ENCODE results near the gene ZNF80.
"Not testable (repeated sequence)": the region's sequence is repeated elsewhere in the genome, so short reads cannot be mapped to it uniquely, and the experiment has no call there.

The ZNF80 gene

DNA sequence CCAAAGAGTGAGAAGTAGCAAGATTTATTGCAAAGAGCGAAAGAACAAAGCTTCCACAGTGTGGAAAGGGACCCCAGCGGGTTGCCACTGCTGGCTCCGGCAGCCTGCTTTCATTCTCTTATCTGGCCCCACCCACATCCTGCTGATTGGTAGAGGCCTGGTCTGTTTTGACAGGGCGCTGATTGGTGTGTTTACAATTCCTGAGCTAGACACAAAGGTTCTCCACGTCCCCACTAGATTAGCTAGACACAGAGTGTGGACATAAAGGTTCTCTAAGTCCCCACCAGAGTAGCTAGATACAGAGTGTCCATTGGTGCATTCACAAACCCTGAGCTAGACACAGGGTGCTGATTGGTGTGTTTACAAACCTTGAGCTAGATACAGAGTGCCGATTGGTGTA lies at the start of gene ZNF80:
Gene ZNF80, minus strand, starts transcription at position 101 of the 400 bp plus-strand sequence. CDS start 504 bp downstream, outside the sequence.
- not testable (repeated sequence) for DNase-seq

DNA sequence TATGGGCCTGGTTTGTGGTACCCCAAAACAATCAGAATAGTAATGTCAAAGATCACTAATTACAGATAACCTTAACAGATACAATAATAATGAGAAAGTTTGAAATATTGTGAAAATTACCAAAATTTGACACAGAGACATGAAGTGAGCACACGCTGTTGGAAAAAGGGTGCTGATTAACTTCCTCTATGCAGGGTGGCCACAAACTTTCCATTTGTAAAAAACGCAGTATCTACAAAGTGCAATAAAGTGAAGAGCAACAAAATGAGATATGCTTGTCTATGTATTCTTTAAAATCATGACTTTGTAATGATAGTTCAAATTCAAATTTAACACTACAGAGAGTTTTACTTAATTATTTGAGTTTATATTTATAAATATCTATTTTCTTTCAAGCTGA lies 48.9 kb upstream of the ZNF80 start:
- no peak for DNase-seq

DNA sequence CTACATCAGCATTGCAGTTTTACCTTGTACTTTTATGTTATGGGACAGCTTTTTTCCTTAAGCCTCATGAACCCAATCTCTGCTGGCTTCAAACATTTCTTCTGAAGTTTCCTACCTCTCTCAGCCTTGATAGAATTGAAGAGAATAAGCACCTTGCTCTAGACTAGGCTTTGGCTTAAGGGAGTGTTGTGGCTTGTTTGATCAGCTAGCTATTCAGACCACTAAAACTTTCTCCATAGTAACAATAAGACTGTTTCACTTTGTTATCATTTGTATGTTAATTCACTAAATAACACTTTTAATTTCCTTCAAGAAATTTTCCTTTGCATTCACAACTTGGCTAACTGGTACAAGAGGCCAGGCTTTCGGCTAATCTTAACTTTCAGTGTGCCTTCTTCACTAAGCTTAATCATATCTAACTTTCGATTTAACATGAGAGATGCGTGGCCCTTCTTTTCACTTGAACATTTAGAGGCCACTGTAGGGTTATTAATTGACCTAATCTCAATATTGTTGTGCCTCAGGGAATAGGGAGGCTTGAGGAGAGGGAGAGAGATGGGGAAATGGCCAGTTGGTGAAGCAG lies 48.4 kb upstream of the ZNF80 start:
- DNase-seq = no peak

DNA sequence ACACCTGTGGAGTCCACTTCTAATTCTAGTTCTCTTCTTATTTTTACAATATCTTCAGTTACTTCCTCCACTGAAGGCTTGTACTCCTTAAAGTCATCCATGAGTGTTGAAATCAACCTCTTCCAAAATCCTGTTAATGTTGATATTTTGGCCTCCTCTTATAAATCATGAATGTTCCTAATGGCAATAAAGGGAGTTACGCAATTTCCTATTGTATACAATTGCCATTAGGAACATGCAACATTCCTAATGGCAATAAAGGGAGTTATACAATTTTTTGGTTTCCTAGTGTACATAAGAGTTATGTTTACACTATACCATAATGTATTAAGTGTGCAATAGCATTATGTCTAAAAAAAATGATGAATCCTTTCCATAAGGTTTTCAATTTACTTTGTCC lies 47.3 kb upstream of the ZNF80 start:
- DNase-seq = no peak

DNA sequence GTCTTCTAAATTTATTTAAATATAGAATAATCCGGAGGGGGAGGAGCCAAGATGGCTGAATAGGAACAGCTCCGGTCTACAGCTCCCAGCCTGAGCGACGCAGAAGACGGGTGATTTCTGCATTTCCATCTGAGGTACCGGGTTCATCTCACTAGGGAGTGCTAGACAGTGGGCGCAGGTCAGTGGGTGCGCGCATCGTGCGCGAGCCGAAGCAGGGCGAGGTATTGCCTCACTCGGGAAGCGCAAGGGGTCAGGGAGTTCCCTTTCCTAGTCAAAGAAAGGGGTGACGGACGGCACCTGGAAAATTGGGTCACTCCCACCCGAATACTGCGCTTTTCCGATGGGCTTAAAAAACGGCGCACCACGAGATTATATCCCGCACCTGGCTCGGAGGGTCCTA lies 39.5 kb upstream of the ZNF80 start:
- not testable (repeated sequence) for DNase-seq

DNA sequence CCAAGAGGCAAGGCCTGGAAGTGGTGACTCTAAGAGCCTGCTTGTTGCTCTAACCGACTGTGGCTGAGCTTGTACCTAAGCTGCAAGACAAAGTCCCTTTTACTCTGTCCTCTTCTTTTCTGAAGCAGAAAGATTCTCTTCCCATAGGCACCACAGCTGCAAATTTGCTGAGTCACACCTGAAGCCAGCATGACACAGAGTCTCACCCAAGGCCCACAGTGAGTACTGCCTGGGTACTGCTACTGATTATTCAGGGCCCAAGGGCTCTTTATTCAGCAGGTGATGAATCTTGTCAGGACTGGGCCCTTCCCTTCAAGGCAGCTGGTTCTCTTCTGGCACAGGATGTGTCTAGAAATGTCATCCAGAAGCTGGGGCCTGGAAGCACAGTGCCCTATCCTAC lies 37.6 kb upstream of the ZNF80 start:
- no peak for DNase-seq

DNA sequence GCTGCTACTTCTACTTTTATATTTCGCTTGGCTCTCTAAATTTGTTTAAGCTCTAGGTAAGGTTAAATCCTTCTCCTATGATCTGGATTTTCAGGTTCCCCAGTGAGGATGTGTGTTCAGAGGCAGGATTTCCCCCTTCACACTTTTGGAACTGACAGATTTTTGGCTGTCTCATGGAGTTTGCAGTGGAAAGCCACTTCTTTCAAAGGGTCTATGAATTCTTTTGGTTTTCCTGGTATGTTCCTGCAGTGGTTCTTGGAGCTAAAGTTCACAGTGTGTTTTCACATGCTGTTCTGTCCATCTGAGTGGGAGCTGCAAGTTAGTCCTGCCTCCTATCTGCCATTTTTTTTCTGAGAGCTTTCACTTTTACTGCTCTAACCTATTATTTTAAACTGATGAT lies 34.9 kb upstream of the ZNF80 start:
- DNase-seq = no peak

DNA sequence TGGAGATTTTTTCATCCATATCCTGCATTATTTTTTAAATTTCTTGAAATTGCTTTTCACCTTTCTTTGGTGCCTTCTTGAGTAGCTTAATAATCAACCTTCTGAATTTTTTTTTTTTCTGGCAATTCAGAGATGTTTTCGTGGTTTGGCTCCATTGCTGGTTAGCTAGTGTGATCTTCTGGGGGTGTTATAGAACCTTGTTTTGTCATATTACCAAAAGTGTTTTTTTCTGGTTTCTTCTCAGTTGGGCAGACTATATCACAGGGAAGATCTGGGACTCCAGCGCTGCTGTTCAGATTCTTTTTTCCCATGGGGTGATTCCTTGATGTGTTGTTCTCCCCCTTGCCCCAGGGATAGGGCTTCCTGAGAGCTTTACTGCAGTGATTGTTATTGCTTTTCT lies 32.6 kb upstream of the ZNF80 start:
- no peak for DNase-seq

DNA sequence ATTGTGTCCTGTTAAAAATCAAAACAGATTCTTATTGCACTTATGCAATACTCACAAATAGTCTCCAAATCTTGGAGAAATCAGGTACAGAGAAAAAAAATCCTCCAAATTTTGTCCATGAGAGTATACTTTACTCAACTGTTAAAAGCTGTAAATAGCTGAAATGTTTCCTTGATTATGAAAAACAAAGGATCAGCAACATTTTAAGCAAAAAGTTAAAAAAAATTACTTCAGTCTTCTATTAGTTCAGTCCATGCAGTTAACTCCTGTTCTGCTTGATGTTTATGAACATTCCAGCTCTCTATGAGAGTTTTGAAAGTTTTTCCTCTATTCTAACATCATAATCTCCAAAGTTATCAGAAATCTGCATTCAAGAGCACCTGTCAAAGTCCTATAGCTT lies 22.8 kb upstream of the ZNF80 start:
- no peak for DNase-seq

DNA sequence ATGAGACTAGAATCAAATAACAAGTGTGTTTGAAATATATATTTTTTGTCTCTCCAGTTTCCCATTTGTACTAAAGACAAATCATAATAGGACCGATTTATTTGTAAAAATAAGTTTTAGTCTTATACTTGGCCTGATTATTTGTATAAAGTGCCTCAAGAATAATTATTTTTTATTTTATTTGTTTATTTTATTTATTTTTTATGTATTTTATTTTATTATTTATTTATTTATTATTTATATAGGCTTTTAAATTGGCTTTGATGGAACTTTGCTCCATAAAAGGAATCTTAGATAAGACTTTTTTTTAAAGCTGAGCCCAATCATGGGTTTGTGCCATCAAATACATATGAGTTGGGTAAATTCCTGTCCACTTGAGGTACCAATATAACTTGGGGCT lies 22.2 kb upstream of the ZNF80 start:
- DNase-seq = no peak

DNA sequence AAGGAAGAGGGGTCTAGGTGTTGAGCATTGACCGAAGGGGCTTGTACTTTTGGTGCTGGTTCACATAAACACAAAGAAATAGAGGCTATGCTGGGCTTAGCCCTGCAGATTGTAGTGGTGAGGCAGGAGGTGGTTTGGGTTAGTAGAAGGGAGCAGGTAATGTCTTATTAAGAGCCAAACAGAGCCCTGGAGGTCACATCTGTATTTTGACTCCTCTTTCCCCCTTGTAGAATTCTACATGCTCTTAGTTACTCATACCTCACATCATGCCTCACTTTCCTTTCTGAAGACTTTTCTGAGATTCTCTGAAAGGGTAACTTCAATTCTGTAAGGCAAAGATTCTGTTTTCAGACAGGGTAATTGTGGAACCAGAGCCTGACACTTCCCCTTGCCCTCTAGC lies 16.1 kb upstream of the ZNF80 start:
- DNase-seq = no peak

DNA sequence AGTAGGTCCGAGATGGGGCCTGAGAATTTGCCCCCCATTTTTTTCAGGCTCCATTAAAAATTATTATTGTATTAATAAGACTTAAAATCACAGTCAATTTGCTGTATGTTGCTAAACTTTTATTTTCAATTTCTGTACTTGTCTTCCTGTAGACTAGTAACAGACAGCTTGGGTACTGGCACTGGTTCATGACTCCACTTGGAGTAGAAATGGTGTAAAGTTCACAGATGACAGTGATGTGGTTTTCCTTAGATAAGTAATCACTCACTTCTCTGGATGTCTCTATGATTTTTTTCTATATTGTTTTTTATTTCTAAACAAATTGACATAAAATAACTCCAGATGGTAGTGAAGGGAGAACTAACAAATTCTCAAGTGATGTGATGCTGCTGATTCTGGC lies 15.6 kb upstream of the ZNF80 start:
- DNase-seq = no peak

DNA sequence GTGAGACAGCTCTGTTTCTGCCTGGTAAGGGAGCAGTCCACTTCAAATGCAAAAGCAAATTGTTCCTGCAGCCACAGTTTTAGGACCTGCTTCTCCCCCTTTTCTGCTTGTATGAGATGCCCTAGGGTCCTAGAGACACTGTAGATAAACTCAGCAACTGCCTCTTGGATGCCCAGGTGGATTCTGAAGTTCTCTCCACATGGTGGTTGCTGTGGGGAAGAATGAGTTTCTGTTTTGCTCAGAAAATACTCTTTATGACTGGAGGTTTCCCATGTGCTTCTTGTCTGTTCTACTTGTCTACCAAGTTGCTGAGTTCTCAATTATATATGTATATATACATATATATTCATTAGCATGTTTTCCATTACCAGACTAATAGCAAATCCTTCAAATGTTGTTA lies 5.6 kb upstream of the ZNF80 start:
- DNase-seq = no peak

DNA sequence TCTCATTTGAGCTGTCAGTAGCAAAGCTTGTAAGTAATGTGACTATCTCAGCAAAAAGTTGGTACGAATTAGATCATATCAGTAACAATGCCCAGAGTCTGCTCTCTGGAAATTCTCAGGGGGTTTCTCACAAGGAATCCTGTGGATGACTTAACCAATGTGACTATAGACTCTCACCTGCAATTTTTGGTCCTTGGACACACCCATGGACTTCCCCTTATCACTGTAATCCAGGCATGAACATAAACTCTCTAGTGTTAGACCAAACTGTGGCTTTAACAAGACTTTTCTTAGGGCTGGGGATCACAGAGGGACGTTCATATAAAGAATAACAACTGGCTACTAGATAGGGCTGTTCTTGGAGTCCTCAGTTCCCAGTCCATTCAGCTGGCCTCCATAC lies 3.9 kb upstream of the ZNF80 start:
- no peak for DNase-seq

DNA sequence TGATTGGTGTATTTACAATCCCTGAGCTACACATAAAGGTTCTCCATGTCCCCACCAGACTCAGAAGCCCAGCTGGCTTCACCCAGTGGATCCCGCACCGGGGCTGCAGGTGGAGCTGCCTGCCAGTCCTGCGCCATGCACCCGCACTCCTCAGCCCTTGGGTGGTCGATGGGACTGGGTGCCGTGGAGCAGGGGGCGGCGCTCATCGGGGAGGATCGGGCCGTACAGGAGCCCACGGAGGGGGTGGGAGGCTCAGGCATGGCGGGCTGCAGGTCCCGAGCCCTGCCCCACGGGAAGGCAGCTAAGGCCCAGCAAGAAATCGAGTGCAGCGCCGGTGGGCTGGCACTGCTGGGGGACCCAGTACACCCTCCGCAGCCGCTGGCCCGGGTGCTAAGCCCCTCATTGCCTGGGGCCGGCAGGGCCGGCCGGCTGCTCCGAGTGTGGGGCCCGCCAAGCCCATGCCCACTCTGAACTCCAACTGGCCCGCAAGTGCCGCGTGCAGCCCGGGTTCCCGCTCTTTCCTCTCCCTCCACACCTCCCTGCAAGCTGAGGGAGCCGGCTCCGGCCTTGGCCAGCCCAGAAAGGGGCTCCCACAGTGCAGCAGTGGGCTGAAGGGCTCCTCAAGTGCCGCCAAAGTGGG lies 888 bp upstream of the ZNF80 start:
- DNase-seq = not testable (repeated sequence)

DNA sequence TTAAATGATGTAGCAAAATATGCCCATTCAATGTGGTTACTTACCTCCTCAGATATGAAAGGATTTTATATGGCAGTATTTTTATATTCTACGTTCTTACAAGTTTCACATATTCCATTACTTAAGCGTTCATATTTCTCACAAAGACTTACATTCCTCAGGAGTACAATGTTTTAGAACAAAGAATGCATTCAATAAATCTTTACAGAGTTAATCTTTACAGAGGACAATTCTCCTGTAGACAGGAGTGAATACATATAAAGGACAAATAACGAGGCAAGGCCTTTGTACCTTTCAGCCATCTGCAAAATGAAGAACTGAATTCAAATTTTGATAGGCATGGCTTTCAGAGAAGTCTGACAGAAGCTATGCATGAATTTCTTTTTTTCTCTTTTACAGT lies 1.9 kb downstream of the ZNF80 start:
- no peak for DNase-seq

DNA sequence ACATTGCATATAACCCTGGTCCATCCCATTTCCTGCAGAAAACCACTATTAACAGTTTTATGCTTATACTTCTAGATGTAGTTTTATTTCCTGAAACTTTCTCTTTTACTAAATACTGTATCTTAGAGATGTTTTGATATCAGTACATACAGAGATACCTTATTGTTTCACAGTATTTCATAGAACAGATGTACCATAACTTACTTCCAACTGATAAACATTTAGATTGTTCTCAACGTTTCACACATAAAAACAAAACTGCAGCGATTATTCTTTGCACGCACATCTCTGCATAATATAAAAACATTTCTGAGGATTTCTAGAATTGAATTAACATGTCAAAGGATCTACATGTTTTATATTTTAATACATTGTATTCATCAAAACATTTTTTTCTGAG lies 2.6 kb downstream of the ZNF80 start:
- no peak for DNase-seq

DNA sequence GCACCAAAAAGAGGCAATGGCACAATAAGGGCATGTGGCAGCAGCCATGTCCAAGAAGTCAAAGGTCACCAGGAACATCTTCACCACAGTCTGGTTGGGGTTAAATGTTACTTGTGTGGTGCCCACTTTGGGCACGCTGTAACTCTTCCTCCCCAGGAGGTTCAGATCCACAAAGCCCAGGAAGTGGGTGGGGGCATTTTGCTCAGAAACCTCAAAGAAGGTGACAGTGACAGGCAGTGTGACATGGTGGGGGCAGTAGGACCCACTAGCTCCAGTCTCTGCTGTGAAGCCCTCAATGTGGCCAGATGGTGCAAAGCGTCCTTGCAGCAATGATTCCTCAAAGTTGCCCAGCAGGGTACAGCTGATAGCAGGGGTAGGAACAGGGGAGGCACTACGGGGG lies 5.8 kb downstream of the ZNF80 start:
- no peak for DNase-seq

DNA sequence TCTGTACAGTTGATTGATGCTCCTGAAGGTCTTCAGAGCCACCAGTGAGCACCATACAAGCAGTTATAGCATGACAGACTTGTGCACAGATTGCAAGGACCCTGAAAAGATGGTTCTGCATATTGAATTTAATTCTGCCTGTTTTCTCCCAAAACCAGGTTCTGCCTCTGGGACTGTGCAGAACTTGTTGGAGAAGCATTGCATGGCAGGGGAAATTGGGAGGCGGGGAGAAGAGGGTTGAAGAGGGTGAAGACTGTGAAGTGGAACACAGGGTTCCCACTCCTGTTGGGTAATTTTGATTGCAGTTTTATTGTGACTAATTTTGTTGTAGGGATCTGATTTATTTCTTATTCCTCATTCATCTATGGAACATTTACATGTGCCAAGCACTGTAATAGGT lies 10.3 kb downstream of the ZNF80 start:
- DNase-seq = no peak

DNA sequence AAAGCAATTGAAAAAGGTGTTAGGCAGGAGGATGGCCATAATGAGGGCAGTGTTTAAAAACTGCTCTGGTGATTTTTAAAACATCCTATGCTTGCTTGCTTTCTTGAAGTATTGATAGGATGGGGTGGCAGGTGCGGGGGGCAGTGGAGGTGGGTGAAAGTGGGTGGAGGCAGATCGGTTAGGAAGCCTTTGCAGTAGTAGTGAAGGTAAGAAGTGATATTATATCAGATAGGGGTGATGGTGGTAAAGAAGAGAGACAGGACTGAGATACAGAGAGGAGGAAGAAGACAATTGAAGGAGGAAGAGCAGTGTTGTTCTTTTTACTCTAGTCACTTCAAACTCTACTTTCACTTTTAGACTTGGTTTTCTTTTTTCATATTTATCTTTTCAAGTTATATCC lies 11.1 kb downstream of the ZNF80 start:
- DNase-seq = no peak

DNA sequence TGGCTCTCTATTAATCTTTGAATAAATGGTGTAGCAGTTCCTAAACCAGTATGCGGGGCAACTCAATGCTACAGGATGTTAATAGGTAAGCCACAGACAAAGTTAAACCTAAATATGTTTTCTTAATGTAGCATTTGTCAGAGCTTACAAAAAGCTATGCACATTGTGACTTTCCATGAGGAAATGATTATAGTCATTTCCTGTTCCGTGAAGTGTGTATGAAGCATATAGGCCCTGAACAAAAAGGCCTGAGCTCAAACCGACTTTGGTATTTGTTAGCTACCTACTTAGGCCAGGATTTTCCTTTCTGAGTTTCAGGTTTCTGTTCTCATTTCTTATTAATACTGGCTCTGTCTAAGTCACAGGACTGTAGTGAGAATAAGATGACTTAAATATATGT lies 14.2 kb downstream of the ZNF80 start:
- DNase-seq = no peak

DNA sequence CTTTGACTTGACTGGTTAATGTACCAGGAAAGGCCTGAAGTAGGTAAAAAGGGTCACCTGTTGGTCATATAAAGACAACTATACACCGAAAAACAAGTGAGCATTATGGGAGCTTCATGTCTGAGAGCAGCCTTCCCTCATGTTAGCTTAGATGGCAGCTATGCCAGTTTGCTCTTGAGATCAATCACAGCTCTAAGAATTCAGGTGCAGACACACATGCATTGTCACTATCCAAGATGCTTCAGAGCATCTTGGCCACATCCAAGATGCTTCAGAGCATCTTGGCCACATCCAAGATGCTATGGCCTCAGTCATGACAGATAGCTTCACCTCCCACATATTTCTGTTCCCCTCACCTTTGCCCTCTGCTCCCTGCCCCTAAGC lies 15.5 kb downstream of the ZNF80 start:
- no peak for DNase-seq

DNA sequence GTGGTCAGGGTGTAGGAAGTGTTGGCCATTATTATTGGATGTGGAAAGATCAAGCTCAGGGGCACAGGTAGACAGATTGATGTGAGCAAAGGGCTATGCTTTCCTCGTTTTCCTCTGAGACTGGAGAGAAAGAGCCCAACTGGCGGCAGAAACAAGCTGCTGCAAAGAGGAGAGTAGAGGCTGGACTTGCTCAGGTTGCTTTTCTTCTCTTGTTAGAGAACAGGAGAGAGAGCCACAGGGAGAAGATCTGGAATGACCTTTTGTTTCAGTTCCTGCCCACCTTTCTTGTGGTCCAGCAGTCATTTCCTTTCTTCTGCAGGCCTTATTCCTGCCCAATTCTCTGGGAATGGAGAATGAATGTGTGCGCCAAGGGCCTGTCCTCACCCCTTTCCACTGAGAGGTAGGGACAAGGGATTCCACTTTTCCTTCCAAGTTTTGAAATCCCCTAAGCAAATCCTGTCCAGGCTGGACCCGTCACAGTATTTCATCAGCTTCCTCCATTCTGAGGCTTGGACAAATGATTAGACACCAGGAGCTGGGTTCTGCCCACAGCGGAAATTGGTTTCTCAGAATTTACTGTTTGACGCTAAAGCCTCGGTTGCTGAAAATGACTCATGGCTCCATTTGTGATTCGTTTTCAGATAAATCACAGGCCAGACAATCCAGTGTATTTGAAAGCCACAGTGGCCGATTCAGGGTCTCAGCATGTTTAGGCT lies 16.1 kb downstream of the ZNF80 start:
- DNase-seq = no peak

DNA sequence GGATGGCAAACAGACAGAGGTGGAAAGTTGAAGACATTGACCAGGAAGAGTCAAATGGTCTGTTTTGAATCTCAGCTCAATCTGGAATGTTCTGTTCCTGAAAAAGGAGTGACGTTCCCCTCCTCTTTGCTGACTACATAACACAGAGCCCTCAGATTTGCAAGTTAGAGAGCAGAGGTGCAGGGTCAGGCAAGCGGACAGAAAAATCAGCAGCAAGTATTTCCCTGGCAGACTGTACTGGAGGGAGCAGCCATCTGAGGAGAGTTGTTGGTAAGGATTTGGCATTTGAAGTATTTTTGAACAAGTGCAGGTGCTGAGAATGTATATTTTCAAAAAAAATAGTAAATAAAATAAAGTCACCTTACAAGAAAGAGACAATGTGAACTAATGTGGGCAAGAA lies 17.6 kb downstream of the ZNF80 start:
- DNase-seq = no peak

Data from femur (tissue), 1 donor.